Measurements from ENCODE around the gene CCNY.

- no peak for TF ChIP-seq EZH2 (optimal IDR thresholded peaks at IDR 0.05; ENCODE audit: low read depth, low read length)
- TF ChIP-seq, protein P1, sequence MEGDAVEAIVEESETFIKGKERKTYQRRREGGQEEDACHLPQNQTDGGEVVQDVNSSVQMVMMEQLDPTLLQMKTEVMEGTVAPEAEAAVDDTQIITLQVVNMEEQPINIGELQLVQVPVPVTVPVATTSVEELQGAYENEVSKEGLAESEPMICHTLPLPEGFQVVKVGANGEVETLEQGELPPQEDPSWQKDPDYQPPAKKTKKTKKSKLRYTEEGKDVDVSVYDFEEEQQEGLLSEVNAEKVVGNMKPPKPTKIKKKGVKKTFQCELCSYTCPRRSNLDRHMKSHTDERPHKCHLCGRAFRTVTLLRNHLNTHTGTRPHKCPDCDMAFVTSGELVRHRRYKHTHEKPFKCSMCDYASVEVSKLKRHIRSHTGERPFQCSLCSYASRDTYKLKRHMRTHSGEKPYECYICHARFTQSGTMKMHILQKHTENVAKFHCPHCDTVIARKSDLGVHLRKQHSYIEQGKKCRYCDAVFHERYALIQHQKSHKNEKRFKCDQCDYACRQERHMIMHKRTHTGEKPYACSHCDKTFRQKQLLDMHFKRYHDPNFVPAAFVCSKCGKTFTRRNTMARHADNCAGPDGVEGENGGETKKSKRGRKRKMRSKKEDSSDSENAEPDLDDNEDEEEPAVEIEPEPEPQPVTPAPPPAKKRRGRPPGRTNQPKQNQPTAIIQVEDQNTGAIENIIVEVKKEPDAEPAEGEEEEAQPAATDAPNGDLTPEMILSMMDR (IDR thresholded peaks at IDR 0.05; ENCODE audit: low read length): no peak
Observed at GRCh38 chr10:35368485-35369048, 32.3 kb downstream of the CCNY start.

Data from MM.1S (cell line).